Fibroblast of skin of left biceps (primary cell): ENCODE results near the gene ATG13.
A peak's percentile ranks its signal among the peaks of the same experiment; 100 is the strongest.
"Not testable (repeated sequence)": the region's sequence is repeated elsewhere in the genome, so short reads cannot be mapped to it uniquely, and the experiment has no call there.

Source experiments
- DNase-seq, 2 experiments: peaks; one replicate each; pipeline ENCODE4 v3.0.0-alpha.2; 2013; ENCODE audit warnings: low read depth in 2 of 2

Gene ATG13

DNA sequence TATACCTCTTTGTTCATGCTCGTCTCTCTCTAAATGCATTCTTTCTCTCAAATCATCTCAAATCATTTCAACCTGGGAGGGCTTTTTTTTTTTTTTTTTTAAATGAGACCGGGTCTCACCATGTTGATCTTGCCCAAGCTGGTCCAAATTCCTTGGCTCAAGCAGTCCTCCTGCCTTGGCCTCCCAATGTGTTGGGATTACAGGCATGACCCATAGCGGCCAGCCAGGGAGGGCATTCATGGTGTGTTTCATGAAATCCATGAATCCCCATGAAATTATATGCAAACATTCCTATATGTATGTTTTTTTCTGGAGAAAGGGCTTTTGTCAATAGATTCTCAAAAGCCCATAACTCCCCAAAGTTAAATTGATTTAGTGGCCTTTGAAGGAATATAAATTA, 26.2 kb downstream of the ATG13 start:
- no peak for DNase-seq

GRCh38 chr11:46643986-46644385, 26.6 kb downstream of the ATG13 start:
- DNase-seq, result no peak

- DNase-seq, result peak; percentile 89 to 90
Measured at GRCh38 chr11:46649180-46649738, 31.9 kb downstream of the ATG13 start.

DNA sequence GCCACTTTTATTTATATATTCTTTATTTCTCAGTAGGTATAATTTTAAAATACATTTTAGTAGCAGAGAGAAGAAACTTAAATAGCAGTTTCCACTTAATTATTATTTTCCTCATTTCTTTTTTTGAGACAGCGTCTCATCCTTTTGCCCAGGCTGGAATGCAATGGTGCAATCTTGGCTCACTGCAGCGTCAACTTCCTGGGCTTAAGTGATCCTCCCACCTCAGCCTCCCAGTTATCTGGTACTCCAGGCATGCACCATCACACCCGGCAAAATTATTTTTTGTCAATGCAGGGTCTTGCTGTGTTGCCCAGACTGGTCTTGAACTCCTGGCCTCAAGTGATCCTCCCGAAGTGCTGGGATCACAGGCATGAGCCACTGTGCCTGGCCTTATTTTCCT, 38.3 kb downstream of the ATG13 start:
- DNase-seq, result no peak

- no peak for DNase-seq
Measured at GRCh38 chr11:46657186-46657585, 39.8 kb downstream of the ATG13 start.

DNA sequence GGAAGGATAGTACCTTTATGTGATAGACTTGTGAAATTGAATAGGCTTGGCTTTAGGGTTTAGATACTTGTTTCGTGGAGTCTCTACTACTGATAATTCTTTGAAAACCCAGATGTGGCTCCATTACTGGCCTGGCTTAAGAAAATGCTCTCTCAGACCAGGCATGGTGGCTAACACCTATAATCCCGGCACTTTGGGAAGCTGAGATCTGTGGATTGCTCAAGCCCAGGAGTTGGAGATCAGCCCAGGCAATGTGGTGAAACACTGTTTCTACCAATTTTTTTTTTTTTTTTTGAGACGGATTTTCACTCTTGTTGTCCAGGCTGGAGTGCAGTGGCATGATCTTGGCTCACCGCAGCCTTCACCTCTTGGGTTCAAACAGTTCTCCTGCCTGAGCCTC, 40.9 kb downstream of the ATG13 start:
- DNase-seq, result peak in 1 of 2 experiments; percentile 26

- no peak for DNase-seq
Measured at GRCh38 chr11:46659908-46660307, 42.6 kb downstream of the ATG13 start.

DNA sequence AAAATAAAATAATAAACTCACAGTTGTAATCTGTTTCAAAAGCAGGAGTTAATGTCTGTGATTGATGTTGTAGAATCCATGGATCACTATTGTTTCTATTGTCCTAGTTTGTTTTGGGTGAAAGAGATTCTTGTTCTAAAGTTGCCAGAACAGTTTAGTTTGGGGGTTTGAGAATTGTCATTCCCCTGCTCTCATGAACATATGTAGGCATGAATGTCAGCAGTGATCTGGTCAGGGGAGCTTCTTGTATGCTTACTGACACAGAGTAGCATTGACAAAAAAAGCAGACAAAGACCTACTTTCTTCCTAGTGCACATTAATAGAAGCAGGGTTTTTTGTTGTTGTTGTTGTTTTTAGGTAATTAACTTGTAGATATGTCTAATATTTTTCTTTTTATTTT, 44.5 kb downstream of the ATG13 start:
- no peak for DNase-seq

GRCh38 chr11:46662366-46662765, 45.0 kb downstream of the ATG13 start:
- DNase-seq, result no peak

DNA sequence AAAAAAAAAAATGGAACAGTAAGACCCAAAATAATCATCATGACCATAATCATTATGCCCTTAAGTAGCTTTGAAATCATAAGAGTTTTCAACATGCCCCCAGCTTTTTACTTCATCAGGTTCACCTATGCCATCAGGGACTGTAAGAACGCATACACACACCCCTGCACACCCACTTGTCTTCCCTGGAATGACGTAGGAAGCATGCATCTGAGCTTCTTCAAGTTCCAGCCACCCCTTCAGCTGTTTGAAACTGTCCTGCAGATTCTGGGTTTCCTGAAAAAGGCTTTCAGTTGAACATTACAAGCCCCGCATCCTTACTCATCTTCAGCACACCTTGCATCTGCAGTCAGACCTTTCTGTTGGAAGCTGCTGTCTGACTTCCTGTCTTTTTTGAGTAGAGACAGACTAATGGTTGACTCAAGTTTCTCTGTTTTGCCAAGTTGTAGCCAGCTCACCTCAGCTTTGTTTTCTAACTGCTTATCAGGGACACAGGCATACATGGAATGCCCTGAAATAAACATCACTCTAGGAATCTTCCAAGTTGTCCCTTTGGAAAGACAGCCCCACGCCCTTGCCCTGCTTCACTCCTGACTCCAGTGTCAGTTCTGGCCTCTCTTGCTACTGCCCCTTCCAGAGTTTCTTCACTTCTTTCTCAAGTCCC, 46.1 kb downstream of the ATG13 start:
- DNase-seq, result no peak

DNA sequence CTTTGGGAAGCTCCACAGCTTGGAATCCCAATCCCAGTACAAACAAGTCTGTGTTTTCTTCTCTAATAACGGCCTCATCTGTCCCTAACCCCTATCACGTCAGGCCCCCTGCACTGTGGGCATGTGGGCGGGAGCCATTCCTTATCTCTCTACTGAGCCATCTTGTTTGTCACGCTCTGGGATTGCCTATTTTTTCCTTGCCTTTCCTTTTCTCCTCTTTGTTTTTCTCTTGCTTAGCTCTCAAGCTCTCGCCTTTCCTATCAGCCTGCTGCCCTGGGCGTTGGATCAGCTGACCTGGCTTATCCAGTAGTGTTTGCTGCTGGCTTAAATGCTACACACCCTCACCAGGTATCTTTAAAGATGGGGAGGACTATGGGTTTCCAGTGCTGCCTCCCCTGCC, 47.3 kb downstream of the ATG13 start:
- DNase-seq, result no peak

GRCh38 chr11:46665356-46665755, 48.0 kb downstream of the ATG13 start:
- no peak for DNase-seq

- no peak for DNase-seq
Measured at GRCh38 chr11:46666516-46666915, 49.2 kb downstream of the ATG13 start.

DNA sequence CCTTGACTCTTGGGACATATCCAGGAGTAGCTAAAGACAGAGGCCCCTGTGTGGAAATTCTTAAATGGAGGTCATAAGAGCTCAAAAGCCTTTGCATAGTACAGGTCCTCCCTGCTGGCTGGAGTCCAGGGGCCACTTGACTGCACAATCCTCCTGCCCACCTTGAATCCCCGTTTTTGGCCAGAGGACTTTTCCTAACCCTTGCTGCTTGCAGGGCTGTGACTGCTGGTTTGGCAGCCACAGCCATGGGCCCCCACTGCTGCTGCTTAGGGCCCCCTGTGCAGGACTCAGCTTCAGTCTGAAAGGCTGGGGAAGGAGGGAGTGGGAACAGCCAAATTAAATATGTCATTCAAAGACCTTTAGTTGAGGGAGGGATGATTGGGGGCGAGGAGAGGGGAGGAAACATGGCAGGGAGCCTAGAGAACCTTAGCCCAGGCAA, 49.7 kb downstream of the ATG13 start:
- no peak for DNase-seq

DNA sequence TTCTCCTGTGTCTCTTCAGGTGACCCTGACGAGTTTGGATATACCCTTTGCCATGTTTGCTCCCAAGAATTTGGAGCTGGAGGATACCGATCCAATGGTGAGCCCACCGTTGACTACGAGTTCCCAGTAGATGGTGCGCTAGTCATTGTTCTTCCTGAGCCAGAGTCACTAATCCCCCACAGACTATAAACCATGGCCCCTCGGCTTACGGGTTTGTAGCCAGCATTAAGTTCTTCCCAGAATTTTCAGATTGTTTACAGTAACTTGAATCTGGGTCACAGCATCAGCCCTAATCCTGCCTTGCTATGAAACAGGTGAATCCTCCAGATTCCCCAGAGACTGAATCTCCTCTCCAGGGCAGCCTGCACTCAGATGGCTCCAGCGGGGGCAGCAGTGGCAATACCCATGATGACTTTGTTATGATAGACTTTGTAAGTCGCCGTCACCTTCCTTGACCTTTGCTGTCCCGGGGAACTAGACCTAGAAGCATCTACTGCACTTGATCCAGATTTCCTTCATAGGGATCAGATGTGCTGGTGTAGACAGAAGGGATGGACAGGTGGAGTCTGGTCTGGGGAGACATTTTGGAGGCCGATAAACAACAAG, 51.2 kb downstream of the ATG13 start:
- DNase-seq, result no peak

- DNase-seq, result no peak
Measured at GRCh38 chr11:46669711-46670139, 52.4 kb downstream of the ATG13 start.

- not testable (repeated sequence) for DNase-seq
Measured at GRCh38 chr11:46670521-46670920, 53.2 kb downstream of the ATG13 start.

DNA sequence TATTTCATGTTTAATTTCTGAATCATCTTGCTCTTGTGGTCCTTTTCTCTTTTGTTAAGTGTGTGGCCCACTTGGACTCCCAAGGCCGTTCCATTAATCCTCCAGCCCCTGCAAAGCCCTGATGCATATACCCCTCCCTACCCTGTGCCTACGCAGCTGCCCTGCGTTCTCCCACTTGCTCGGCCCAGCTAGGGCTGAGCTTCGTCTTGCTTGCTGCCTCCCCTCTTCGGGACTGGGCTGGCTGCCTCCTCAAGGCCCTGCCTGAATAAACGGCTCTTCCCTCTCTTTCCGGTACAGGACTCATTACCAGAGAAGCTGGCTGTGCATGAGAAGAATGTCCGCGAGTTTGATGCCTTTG, 54.6 kb downstream of the ATG13 start:
- DNase-seq, result no peak

DNA sequence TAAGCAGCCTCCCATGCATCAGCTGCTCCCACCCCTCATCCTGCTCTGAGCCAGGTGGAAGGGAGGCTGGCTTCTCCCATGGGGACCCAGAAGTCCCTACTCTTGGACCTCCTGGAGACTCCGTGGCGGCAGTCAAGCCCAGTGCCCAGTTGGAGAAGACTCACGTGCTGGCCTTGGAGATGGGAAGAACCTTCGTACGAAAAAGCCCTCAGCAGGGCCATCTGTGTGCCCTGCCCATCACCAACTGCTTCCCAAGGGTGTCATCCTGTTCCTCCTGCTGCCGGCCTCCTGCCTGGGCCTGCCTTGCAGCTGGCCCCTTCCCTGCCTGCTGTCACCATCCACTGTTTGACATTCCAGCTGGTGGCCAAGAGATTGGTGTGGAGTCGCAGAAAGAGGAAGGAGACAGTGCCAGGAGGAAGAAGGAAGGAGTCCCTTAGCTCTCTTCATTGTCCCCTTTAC, 55.1 kb downstream of the ATG13 start:
- no peak for DNase-seq

DNA sequence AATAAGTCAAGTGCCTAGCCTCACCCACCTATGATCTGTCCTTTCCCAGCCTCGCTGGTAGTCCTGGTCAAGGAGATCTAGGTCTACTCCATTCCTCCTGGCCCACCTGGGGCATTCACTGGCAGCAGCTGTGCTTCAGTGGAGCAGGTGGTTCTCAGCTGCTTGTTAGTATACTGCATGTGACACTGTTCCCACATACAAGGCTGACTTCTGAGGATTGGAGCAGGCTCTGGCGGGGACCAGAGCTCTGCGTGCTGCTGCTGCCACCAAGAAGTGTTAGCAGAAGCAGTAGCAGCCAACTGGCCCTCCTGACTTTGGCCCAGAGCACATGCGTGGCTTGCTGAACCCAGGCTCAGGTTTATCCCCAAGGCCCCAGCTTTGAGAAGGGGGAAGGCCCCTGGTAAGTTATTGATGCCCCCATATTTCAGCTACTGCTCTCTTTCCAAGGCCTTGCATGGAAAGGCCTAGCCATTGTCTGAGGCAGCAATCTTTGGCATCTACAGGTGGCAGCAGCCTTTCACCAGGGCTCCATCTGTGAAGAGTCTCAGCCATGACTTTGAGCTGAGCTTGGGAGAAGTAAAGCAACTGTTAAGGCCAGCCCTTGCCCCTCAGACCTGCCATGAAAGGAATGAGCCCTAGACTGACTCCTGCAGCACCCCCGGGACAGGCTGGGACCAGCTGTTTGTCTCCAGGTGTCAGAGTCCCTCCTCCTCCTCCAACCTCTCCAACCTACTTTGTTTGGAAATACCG, 56.5 kb downstream of the ATG13 start:
- DNase-seq, result no peak

DNA sequence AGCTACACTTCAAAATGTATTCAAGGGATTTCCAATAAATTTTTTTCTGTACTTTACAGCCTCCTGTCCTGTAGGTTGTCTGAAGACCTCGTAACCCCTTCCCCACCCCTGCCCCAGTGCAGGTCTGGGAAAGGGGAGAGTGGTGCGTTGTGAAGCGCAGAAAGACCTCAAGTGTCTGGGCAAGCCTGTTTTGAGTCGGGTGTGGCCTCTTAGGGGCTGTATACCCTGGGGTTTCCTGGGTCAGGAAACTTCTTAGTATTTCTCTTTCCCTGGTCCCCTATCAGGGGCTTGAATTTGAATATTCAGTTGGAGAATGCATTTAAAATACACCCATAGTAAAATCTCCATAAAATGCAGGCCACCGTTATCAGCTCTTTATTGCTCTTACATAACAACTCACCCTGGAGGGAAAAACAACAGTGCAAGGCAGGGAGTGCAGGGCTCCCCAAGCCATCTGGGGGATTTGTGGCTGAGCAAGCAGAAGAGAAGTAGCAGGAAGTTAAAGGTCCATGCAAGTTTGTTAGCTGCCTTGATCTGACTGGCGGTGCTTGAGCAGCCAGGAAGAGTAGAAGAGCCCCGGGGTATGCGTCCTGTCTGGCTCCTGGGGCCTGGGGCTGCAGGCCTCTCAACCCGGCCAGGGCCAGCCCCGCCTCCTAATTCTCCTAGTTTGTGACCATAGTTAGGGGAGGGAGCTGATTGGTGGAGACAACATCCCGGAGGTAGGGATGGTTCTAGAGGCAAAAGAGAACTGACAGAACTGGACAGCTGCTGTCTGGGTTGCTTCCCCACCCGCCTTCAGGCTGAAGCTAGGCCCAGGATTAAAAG, 57.3 kb downstream of the ATG13 start:
- no peak for DNase-seq
